Medulla oblongata (tissue), 1 donor: Measurements from ENCODE around the gene RASAL1.
"Not testable (repeated sequence)": the region's sequence is repeated elsewhere in the genome, so short reads cannot be mapped to it uniquely, and the experiment has no call there.

Experiments
- DNase-seq: peaks from one replicate; pipeline ENCODE4 v3.0.0-alpha.2; 2015; ENCODE audit errors: extremely low spot score

Gene RASAL1

GRCh38 chr12:113140706-113141105 is 5.1 kb upstream of the RASAL1 start:
- DNase-seq = no peak

- no peak for DNase-seq
Measured at GRCh38 chr12:113138826-113139225, 3.3 kb upstream of the RASAL1 start.

- DNase-seq = no peak
Measured at GRCh38 chr12:113137861-113138783, 2.6 kb upstream of the RASAL1 start.

- DNase-seq = no peak
Measured at GRCh38 chr12:113136990-113137511, 1.5 kb upstream of the RASAL1 start.

GRCh38 chr12:113136128-113136989 is 798 bp upstream of the RASAL1 start:
- peak; percentile 53 for DNase-seq

GRCh38 chr12:113134521-113134951 is 1.0 kb downstream of the RASAL1 start:
- DNase-seq = no peak

GRCh38 chr12:113134071-113134470 is 1.5 kb downstream of the RASAL1 start:
- no peak for DNase-seq

GRCh38 chr12:113133666-113134065 is 1.9 kb downstream of the RASAL1 start:
- no peak for DNase-seq

GRCh38 chr12:113133036-113133435 is 2.5 kb downstream of the RASAL1 start:
- no peak for DNase-seq

GRCh38 chr12:113131556-113131955 is 4.0 kb downstream of the RASAL1 start:
- DNase-seq = no peak

- DNase-seq = peak; percentile 25
Measured at GRCh38 chr12:113130457-113131135, 5.0 kb downstream of the RASAL1 start.

- DNase-seq = no peak
Measured at GRCh38 chr12:113129664-113130456, 5.7 kb downstream of the RASAL1 start.

GRCh38 chr12:113128802-113129663 is 6.5 kb downstream of the RASAL1 start:
- no peak for DNase-seq

- no peak for DNase-seq
Measured at GRCh38 chr12:113127791-113128199, 7.8 kb downstream of the RASAL1 start.

- no peak for DNase-seq
Measured at GRCh38 chr12:113120670-113121370, 14.7 kb downstream of the RASAL1 start.

- DNase-seq = no peak
Measured at GRCh38 chr12:113119980-113120669, 15.4 kb downstream of the RASAL1 start.

- no peak for DNase-seq
Measured at GRCh38 chr12:113118142-113118541, 17.4 kb downstream of the RASAL1 start.

GRCh38 chr12:113117684-113118083 is 17.9 kb downstream of the RASAL1 start:
- DNase-seq = not testable (repeated sequence)

- no peak for DNase-seq
Measured at GRCh38 chr12:113116875-113117274, 18.7 kb downstream of the RASAL1 start.
